Right lobe of liver (tissue), 4 donors: ENCODE measurements around the gene KCTD13.

ENCODE experiments used
- CTCF ChIP-seq, 4 donors: fragments of 200-600 bp in 3 of 4; fragments of 450-650 bp in 1 of 4; IDR thresholded peaks; one replicate each; pipeline versions ENCODE4 v1.5.1 to v1.8.0; 2016 to 2022; ENCODE audit warnings: antibody characterized with exemption in 4 of 4, mild to moderate bottlenecking in 2 of 4
- POLR2A ChIP-seq: fragments of 450-650 bp; IDR thresholded peaks from one replicate; pipeline ENCODE4 v1.6.1; 2017; ENCODE audit warnings: antibody characterized with exemption, mild to moderate bottlenecking
- donor health status: DM: no; HTN: no; CAD: no.
- donor health status: DM: no; HTN: no; CAD: no.
- donor health status: DM: no; HTN: yes; CAD: no.

GRCh38 chr16:29876217-29876593 lies 49.8 kb downstream of the KCTD13 start:
- TF ChIP-seq CTCF (IDR thresholded peaks at IDR 0.05) (no peak), POLR2A (no peak)
